HG02588 (cell line): Measurements from ENCODE around the gene LGSN.
"Not testable (repeated sequence)": the region's sequence is repeated elsewhere in the genome, so short reads cannot be mapped to it uniquely, and the experiment has no call there.

ENCODE experiments used
- ATAC-seq: cut with Tn5 transposase; IDR thresholded peaks from one replicate; pipeline ENCODE4 v1.9.1; 2021; ENCODE audit warnings: mild to moderate bottlenecking, moderate library complexity; ENCODE audit not compliant: unreplicated experiment

Gene LGSN

GRCh38 chr6:63319939-63320338 is at the start of gene LGSN:
Gene LGSN (minus strand): TSS chr6:63319983. CDS start chr6:63319943, 40 bp downstream.
- no peak for ATAC-seq

- no peak for ATAC-seq
Measured at GRCh38 chr6:63368347-63368746, 48.6 kb upstream of the LGSN start.

GRCh38 chr6:63362500-63363120 is 42.8 kb upstream of the LGSN start:
- not testable (repeated sequence) for ATAC-seq

GRCh38 chr6:63357384-63357783 is 37.6 kb upstream of the LGSN start:
- ATAC-seq: not testable (repeated sequence)

DNA sequence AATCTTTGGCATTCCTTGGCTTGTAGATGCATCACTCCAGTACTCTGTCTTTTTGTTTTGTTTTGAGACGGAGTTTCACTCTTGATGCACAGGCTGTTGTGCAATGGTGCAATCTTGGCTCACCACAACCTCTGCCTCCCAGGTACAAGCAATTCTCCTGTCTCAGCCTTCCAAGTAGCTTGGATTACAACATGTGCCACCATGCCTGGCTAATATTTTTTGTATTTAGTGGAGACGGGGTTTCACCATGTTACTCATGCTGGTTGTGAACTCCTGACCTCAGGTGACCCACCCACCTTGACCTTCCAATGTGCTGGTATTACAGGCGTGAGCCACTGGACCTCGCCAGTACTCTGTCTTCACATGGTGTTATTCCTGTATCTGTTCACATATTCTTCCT is 35.8 kb upstream of the LGSN start:
- ATAC-seq: no peak

GRCh38 chr6:63353286-63353630 is 33.5 kb upstream of the LGSN start:
- ATAC-seq: peak; percentile 5

GRCh38 chr6:63352544-63353285 is 32.9 kb upstream of the LGSN start:
- ATAC-seq: peak; percentile 96

- peak; percentile 34 for ATAC-seq
Measured at GRCh38 chr6:63352069-63352543, 32.3 kb upstream of the LGSN start.

GRCh38 chr6:63349401-63349800 is 29.6 kb upstream of the LGSN start:
- ATAC-seq: no peak

- no peak for ATAC-seq
Measured at GRCh38 chr6:63348836-63349235, 29.1 kb upstream of the LGSN start.

DNA sequence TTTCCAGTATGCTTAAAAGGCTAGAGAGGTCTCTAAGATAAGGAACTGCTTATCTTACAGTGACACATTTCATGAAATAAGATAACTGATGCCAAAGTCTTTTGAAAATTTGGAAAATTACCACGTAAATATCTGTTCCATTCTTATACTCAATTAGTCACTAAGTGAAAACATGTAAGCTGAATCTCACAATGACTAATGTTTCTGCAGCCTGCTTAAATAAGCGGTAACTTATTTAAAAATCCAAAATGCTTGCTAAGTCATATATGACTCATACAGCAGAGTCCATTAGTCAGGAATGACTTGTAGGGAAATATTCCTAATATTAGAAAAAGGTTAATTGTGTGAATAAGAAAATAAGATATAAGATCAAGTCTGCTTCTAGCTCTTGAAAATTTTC is 27.8 kb upstream of the LGSN start:
- ATAC-seq: peak; percentile 57

GRCh38 chr6:63346217-63346835 is 26.5 kb upstream of the LGSN start:
- ATAC-seq: no peak

- ATAC-seq: no peak
Measured at GRCh38 chr6:63340351-63340750, 20.6 kb upstream of the LGSN start.

GRCh38 chr6:63334652-63335051 is 14.9 kb upstream of the LGSN start:
- not testable (repeated sequence) for ATAC-seq

DNA sequence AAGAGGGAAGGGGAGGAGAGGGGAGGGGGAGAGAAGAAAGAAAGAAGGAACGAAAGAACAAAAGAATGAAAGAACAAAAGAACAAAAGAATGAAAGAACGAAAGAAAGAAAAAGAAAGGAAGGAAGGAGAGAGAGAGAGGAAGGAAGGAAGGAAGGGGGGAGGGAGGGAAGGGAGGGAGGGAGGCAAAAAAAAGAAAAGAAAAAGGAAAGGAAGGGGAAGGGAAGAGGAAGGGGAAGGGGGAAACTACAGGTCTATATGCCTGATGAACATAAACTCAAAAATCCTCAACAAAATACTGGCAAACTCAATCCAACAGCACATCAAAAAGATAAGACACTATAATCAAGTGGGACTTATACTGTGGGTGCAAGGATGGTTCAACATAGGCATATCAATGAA is 13.7 kb upstream of the LGSN start:
- ATAC-seq: no peak

- not testable (repeated sequence) for ATAC-seq
Measured at GRCh38 chr6:63326630-63327029, 6.8 kb upstream of the LGSN start.

DNA sequence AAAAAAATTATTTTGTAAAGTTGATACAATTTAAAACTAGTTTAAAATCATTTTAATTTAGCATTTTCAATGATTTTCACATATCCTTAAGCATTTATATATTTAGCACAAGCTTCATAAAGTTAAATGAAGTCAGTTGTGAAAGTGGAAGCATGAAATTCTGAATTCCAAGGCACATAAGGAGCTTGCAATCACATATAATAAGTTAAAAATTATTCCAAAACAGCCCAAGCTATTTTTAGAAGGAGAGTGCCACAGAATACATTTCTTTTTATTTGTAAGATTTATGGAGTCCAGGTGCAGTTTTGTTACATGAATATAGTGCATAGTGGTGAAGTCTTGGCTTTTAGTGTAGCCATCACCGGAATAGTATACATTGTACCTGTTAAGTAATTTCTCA is 3.2 kb upstream of the LGSN start:
- ATAC-seq: no peak

- no peak for ATAC-seq
Measured at GRCh38 chr6:63321821-63322220, 2.0 kb upstream of the LGSN start.

DNA sequence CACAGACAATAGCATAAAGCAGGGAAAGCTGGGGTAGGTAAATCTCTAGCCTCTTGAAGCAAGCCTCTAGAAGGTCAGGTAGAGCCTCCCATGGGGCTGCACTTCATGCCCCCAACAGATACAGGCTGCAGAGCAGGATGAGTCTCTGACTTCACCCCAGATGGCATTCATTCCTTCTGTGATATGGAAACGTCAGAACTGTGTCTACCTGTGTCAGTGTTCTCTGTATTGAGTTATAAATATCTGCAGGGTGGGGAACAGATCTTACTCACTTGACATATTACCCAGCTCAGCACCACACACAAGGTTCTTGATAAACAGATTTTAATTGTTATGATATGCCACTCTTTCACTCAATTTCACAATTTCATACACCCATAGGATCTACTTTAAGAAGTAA is 2.1 kb downstream of the LGSN start:
- ATAC-seq: no peak

DNA sequence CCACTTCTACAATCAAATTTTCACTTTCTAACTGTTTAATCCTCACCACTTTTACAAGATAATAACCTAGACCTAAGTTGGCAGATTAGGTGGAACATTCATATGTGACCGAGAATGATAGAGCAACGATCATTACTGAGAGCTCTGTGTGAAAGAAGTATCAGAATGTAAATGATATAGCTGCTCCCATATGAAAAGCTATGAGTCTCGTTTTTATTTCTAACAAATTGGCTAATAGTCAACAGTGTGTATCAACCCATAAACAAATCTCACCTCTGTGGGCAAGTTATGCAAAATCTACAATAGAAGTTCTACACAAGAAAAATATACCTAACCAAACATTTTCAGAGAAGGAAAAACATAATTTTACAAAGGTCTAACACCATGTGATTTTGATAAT is 3.7 kb downstream of the LGSN start:
- no peak for ATAC-seq

GRCh38 chr6:63313111-63313510 is 6.7 kb downstream of the LGSN start:
- no peak for ATAC-seq

DNA sequence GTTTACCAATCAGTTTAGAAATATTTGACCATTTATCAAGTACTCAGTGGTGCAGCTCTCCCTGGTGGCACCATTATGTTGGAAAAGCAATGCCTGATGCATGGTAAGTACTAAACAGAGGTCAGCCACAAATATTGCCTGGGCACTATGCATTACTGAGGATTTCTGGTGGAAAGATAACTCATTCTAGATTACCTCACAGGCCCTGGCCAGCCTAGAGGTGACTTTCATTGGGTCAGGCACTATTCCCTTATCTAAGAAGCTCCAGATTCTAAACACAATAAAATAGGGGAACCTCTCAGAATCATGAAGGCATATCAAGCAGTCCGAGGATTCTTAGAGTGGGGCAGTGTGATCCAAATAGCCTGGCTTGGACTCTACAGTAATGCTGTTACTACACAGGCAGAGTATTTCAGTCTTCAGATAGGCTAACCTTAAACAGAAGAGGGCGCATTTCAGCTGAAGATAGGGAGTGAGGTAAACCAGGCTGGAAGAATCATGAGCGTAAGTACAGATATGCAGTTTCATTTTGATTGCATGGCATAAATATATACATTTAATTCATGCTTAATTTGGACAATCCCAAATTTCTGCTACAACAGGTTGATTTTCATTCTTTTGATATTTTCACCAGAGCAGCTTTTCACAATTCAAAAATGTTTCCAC is 12.1 kb downstream of the LGSN start:
- ATAC-seq: peak; percentile 84
